Measurements from ENCODE around the gene HS6ST2.

- no peak for TF ChIP-seq CTCF (IDR thresholded peaks at IDR 0.05; ENCODE audit: low read length)
- TF ChIP-seq EZH2 (IDR thresholded peaks at IDR 0.05; ENCODE audit: borderline replicate concordance, low read length) = no peak
Observed at GRCh38 chrX:132685276-132685675, 273.2 kb downstream of the HS6ST2 start.
